Activated T-cell treated with anti-CD3 and anti-CD28 coated beads, Interleukin-2, amount 50 U/mL, for 72 hours (primary cell): ENCODE measurements around the gene SUCNR1. TPM values are rescaled to one million over a fixed set of nuclear protein-coding genes. Genes with fewer than 3 reads are reported as not detected.
A peak's percentile ranks its signal among the peaks of the same experiment; 100 is the strongest.
"Not testable (repeated sequence)": the region's sequence is repeated elsewhere in the genome, so short reads cannot be mapped to it uniquely, and the experiment has no call there.

Source experiments
- ATAC-seq, 2 donors: fragments of 150-1000 bp; cut with Tn5 transposase; replicated peaks in 1 of 2; 2 replicates each; pipeline ENCODE4 v1.10.0; 2021; ENCODE audit warnings: moderate library complexity in 2 of 2, mild to moderate bottlenecking in 1 of 2
- DNase-seq, 2 donors: peaks; one replicate each; pipeline ENCODE4 v3.0.0; 2021 to 2022; ENCODE audit warnings: mixed read lengths in 1 of 2
- H3K27ac Mint-ChIP-seq: one replicate; pipeline ENCODE4 v1.8.0; 2022; ENCODE audit warnings: mild to moderate bottlenecking, moderate library complexity, mixed read lengths
- H3K27me3 Mint-ChIP-seq: one replicate; pipeline ENCODE4 v1.8.0; 2022; ENCODE audit warnings: low read depth, mixed read lengths
- H3K36me3 Mint-ChIP-seq, 2 donors: one replicate each; pipeline ENCODE4 v1.8.0; 2022; ENCODE audit warnings: mixed read lengths in 2 of 2, mild to moderate bottlenecking in 1 of 2; ENCODE audit not compliant: insufficient read depth in 2 of 2
- H3K4me1 Mint-ChIP-seq: one replicate; pipeline ENCODE4 v1.8.0; 2022; ENCODE audit warnings: low read depth, mixed read lengths
- H3K4me3 Mint-ChIP-seq, 2 donors: one replicate each; pipeline ENCODE4 v1.8.0; 2022; ENCODE audit warnings: mild to moderate bottlenecking in 2 of 2, mixed read lengths in 2 of 2, moderate library complexity in 2 of 2
- H3K9me3 Mint-ChIP-seq, 2 donors: one replicate each; pipeline ENCODE4 v1.8.0; 2022; ENCODE audit warnings: mixed read lengths in 2 of 2
- total RNA-seq, 2 donors: library from RNA; stranded (reverse); gene quantifications; one replicate each; pipeline ENCODE4 v1.2.3, GENCODE V29; 2022

SUCNR1 gene
- total RNA-seq, 2 donors from 2014 or later, result 0.05 TPM; not detected in 1

DNA sequence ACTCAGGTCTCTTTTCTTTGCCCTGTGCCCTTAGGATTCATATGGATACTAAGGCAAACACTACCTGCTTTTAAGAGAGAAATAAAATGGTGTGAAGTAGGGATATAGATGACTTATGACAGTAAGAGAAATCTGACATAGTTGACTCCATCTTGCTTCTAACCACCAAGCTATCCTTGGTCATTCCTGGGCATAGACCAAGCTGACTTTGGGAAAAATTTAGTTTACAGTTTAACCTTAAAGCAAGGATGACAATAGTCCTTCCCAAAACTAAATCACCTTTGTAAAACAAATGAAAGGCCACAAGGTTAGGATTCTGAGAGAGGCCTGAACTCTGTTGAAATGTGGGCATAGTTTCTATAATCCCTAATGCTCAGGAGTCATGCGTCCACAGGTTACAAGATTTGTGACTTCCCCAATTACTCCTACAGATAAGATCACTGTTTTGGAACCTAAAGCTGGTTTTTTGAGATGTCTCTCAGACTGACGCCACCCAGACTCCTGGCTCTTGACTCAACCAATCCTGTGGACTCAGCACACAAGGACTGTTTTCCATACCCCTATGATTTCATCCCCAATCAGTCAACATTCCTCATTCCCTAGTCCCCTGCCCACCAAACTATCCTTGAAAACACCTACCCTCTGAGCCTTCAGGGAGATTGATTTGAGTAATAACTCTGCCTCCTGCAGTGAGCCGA is 25.3 kb downstream of the SUCNR1 start:
- Mint-ChIP-seq H3K4me1 (peaks cover 31% of the 10 kb centered on the region), H3K27me3 (peaks cover 13% of the 10 kb centered on the region)
- H3K9me3 Mint-ChIP-seq, DNase-seq, H3K36me3 Mint-ChIP-seq, ATAC-seq, H3K27ac Mint-ChIP-seq, H3K4me3 Mint-ChIP-seq: not testable (repeated sequence)

GRCh38 chr3:151899996-151900395 is 26.6 kb downstream of the SUCNR1 start:
- Mint-ChIP-seq H3K9me3 (no peaks in the 10 kb centered on the region), H3K4me1 (peaks cover 31% of the 10 kb centered on the region), H3K36me3 (no peaks in the 10 kb centered on the region), H3K27ac (no peak overlapping the region), H3K27me3 (peaks cover 13% of the 10 kb centered on the region), H3K4me3 (no peak overlapping the region)
- DNase-seq, result no peak
- no peak for ATAC-seq

DNA sequence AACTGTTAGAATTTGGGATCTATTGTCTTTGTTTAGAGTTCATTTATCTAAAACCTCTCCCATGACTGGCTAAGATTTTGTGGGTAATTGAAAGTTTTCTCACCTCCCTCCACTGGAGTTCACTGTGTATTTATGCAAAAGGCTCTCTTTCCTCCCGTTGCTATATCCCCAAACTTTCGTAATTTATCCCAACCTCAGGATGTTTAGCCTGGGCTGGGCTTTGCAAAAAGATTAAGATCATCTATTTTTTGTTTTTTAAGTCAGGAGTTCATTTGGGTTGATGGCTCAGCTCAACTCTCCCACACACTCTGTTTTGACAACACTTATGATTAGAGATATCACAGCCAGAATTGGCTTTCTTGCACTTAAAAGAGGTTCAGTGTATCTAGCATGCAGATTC is 27.0 kb downstream of the SUCNR1 start:
- no peak overlapping the region for H3K27ac Mint-ChIP-seq
- peaks cover 31% of the 10 kb centered on the region for H3K4me1 Mint-ChIP-seq
- no peaks in the 10 kb centered on the region for H3K36me3 Mint-ChIP-seq
- no peak for DNase-seq
- no peak overlapping the region for H3K4me3 Mint-ChIP-seq
- H3K27me3 Mint-ChIP-seq, result peaks cover 13% of the 10 kb centered on the region
- no peaks in the 10 kb centered on the region for H3K9me3 Mint-ChIP-seq
- no peak for ATAC-seq

DNA sequence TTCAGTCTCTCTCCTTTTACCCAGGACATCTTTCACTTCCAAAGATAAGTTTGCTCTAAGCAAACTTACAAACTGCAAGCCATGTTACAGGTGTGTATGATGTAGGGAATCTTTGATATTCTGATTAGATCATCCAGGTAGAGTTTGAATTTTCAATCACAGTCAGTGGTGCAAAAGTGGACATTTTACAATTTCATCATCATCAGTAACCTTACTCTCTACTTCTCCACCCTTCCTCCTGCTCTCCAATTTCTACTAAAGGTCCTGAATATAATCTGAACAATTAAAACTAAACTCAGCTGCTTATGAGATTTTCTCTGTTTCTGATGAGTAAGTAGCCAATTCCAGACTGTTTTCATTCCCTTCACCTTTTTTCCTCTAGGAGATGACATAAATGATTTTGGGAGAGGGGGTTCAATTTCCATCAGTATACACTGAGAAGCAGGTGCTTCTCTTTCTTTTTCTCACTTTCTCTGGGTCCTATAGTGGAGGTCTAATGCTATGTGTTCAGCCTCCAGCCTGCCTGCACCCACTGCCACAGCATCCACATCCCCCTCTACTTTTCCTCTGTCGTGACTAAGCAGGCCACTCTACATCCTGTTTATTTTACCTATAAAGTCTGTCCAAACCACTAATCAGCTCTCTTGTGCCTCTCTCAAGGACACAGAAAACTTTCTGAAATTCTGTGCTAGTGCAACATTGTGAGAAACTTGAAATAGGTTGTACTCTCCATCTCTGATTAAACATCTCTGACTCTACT is 27.6 kb downstream of the SUCNR1 start:
- H3K9me3 Mint-ChIP-seq, result no peaks in the 10 kb centered on the region
- no peaks in the 10 kb centered on the region for H3K36me3 Mint-ChIP-seq
- peaks cover 13% of the 10 kb centered on the region for H3K27me3 Mint-ChIP-seq
- peaks cover 25% of the 10 kb centered on the region for H3K4me1 Mint-ChIP-seq
- ATAC-seq, result no peak
- peak overlapping the region; percentile 32 for H3K27ac Mint-ChIP-seq
- no peak for DNase-seq
- no peak overlapping the region for H3K4me3 Mint-ChIP-seq

DNA sequence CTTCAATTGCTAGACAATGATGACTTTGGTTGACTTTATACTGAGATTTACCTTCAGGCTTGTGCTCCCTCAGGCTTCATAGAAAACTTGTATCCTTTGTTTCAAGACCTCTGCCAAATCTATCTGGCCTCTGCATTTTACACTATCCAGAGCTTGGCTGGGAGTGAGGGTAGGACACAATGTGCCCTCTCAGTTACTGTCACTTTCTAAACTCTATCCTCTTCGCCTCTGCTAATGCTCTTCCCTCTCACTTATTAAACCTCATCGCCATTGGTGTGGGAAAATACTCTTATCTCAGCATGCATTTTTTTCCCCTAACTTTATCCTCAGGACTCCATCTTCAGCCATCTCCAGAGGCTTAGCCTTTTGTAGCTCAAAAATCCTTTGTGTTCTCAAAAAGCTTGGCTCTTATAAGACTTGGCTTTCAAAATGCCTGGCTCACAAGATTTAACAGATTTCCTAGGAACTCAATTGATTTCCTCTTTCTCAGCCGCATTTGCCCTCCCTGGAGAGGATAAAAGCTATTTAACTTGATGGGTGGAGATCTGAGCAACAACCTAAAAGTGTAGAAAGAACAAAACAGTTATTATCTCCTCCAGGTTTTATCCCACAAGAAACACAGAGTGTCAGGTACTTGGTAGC is 28.3 kb downstream of the SUCNR1 start:
- Mint-ChIP-seq H3K9me3 (no peaks in the 10 kb centered on the region), H3K27ac (peak overlapping the region; percentile 32), H3K27me3 (peaks cover 13% of the 10 kb centered on the region), H3K4me1 (peaks cover 18% of the 10 kb centered on the region), H3K36me3 (no peaks in the 10 kb centered on the region), H3K4me3 (no peak overlapping the region)
- ATAC-seq (no peak), DNase-seq (no peak)

- ATAC-seq (no peak), DNase-seq (no peak)
- Mint-ChIP-seq H3K27ac (no peak overlapping the region), H3K27me3 (peaks cover 13% of the 10 kb centered on the region), H3K36me3 (no peaks in the 10 kb centered on the region), H3K4me1 (peaks cover 16% of the 10 kb centered on the region), H3K4me3 (no peak overlapping the region), H3K9me3 (no peaks in the 10 kb centered on the region)
These were observed 30.1 kb downstream of the SUCNR1 start for GRCh38 chr3:151903501-151903991.

- Mint-ChIP-seq H3K27me3 (peaks cover 18% of the 10 kb centered on the region), H3K36me3 (no peaks in the 10 kb centered on the region), H3K4me3 (no peak overlapping the region), H3K4me1 (peaks cover 6% of the 10 kb centered on the region), H3K9me3 (no peaks in the 10 kb centered on the region), H3K27ac (no peak overlapping the region)
- DNase-seq (no peak), ATAC-seq (no peak)
These were observed 32.2 kb downstream of the SUCNR1 start for GRCh38 chr3:151905647-151906046.

GRCh38 chr3:151906751-151907150 is 33.3 kb downstream of the SUCNR1 start:
- DNase-seq (no peak), ATAC-seq (no peak)
- Mint-ChIP-seq H3K4me1 (no peaks in the 10 kb centered on the region), H3K4me3 (no peak overlapping the region), H3K36me3 (no peaks in the 10 kb centered on the region), H3K27ac (no peak overlapping the region), H3K27me3 (peaks cover 11% of the 10 kb centered on the region), H3K9me3 (no peaks in the 10 kb centered on the region)

DNA sequence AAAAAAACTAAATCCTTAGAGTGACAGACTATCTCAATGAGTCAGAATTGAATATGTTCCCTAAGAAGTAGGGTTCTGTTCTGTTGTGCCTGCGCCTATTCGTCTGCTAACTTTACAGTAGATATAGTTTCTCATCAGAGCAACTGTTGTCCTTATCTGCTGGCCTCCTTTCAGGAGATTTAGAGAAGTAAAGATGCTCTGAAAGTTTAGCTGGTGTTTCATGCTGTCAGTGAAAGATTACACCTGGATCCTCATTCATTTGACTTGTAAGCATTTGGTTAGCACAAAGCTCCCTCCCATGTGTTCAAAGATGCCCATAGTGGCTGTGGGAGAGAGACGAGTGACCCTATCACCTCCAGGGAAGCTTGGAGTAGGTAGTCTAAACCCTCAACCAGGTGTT is 35.0 kb downstream of the SUCNR1 start:
- H3K36me3 Mint-ChIP-seq, result no peaks in the 10 kb centered on the region
- DNase-seq, result no peak

DNA sequence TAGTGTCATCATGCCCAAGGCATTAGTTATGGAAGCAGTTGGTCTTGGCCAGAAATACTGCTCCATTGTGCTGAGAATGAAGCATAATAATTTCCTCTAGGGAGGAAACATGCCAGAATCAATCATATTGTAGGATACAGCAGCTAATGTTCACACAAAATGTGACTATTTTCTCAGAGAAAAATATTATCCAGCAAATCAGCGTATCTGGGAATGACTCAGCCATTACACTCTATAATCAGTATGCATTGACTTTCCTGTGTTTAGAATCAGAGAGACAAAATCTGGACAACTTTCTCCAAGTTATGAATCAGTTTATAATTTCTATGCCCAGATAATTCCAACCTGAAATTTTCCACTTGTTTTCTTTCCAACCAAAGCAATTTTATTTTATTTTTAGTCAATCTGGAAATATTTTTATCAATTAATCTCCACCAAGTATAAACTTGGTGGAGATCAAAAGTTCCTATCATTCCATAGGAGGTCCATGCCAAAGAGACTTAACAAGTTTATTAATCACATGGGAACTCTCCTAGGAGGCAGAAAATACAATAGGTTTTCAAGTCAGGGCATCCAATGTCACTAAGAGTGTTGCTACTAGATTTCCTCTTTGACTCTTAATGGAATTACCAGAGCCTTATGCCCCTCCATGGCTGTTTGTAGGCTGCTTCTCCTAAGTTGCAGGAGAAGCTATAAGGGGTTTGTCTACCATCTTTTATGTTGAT is 36.4 kb downstream of the SUCNR1 start:
- Mint-ChIP-seq H3K9me3 (no peaks in the 10 kb centered on the region), H3K27me3 (peaks cover 5% of the 10 kb centered on the region), H3K4me1 (no peaks in the 10 kb centered on the region), H3K36me3 (no peaks in the 10 kb centered on the region), H3K27ac (no peak overlapping the region), H3K4me3 (no peak overlapping the region)
- no peak for ATAC-seq
- DNase-seq, result no peak

More for the DNA sequence above, 35.0 kb downstream of the SUCNR1 start:
- ATAC-seq, result no peak
- H3K27ac Mint-ChIP-seq, result no peak overlapping the region
- H3K4me3 Mint-ChIP-seq, result no peak overlapping the region
- no peaks in the 10 kb centered on the region for H3K9me3 Mint-ChIP-seq
- H3K4me1 Mint-ChIP-seq, result no peaks in the 10 kb centered on the region
- peaks cover 5% of the 10 kb centered on the region for H3K27me3 Mint-ChIP-seq

DNA sequence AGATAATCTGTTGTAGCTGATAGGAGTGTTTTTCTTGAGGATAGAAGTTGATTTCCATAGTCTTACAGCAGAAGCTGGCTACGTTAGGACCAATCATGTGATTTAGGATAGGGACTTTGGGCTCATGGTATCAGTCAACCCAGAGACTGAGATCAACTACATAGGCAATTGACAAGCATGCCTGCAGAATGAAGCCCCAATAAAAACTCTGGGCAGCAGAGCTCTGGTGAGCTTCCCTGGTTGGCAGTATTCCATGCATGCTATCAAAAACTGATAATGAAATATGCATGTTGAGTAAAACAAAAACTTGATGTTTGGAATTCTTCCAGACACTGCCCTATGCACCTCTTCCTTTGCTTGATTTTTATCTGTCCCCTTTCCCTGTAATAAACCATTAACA is 38.0 kb downstream of the SUCNR1 start:
- no peaks in the 10 kb centered on the region for H3K9me3 Mint-ChIP-seq
- H3K36me3 Mint-ChIP-seq, result no peaks in the 10 kb centered on the region
- no peak for ATAC-seq
- H3K27me3 Mint-ChIP-seq, result peaks cover 5% of the 10 kb centered on the region
- no peak for DNase-seq
- H3K4me1 Mint-ChIP-seq, result no peaks in the 10 kb centered on the region
- H3K27ac Mint-ChIP-seq, result no peak overlapping the region
- H3K4me3 Mint-ChIP-seq, result no peak overlapping the region

- DNase-seq (no peak), ATAC-seq (no peak)
- H3K36me3 Mint-ChIP-seq, result no peaks in the 10 kb centered on the region
- no peaks in the 10 kb centered on the region for H3K9me3 Mint-ChIP-seq
- no peak overlapping the region for H3K27ac Mint-ChIP-seq
- H3K4me3 Mint-ChIP-seq, result no peak overlapping the region
- H3K27me3 Mint-ChIP-seq, result peaks cover 5% of the 10 kb centered on the region
- no peaks in the 10 kb centered on the region for H3K4me1 Mint-ChIP-seq
These were observed 38.6 kb downstream of the SUCNR1 start for GRCh38 chr3:151912028-151912427.

GRCh38 chr3:151916781-151917180 is 43.3 kb downstream of the SUCNR1 start:
- Mint-ChIP-seq H3K36me3 (no peaks in the 10 kb centered on the region), H3K4me1 (peaks cover 6% of the 10 kb centered on the region)
- ATAC-seq, result no peak

More at GRCh38 chr3:151916781-151917180, 43.3 kb downstream of the SUCNR1 start:
- Mint-ChIP-seq H3K9me3 (no peaks in the 10 kb centered on the region), H3K4me3 (no peak overlapping the region), H3K27ac (no peak overlapping the region), H3K27me3 (no peaks in the 10 kb centered on the region)
- DNase-seq, result no peak
